Uterus (tissue), 4 donors: ENCODE data around the gene ARHGEF37. TPM values are rescaled to one million over a fixed set of nuclear protein-coding genes. Genes with fewer than 3 reads are reported as not detected.

Experiments used
- DNase-seq, 2 donors: peaks; one replicate each; pipeline ENCODE4 v3.0.0-alpha.2; 2019 to 2020
- H3K27ac ChIP-seq, 2 donors: fragments of 200-600 bp; sonication (generic); 1 replicate in 1 of 2; 2 replicates in 1 of 2; pipeline ENCODE4 v1.5.1; 2016 to 2018
- H3K27me3 ChIP-seq, 2 donors: fragments of 200-600 bp; sonication (generic); one replicate each; pipeline ENCODE4 v1.5.1; 2018 to 2019; ENCODE audit warnings: control low read depth in 1 of 2
- H3K36me3 ChIP-seq, 2 donors: fragments of 200-600 bp; sonication (generic); one replicate each; pipeline ENCODE4 v1.5.1; 2019; ENCODE audit warnings: control low read depth in 1 of 2
- H3K4me1 ChIP-seq, 2 donors: fragments of 200-600 bp; sonication (generic); one replicate each; pipeline ENCODE4 v1.5.1; 2018 to 2019; ENCODE audit warnings: control low read depth in 1 of 2
- H3K4me3 ChIP-seq, 2 donors: fragments of 200-600 bp; sonication (generic); 1 replicate in 1 of 2; 2 replicates in 1 of 2; pipeline ENCODE4 v1.5.1; 2018 to 2019; ENCODE audit warnings: mild to moderate bottlenecking in 1 of 2
- H3K9me3 ChIP-seq, 2 donors: fragments of 200-600 bp; sonication (generic); one replicate each; pipeline ENCODE4 v1.5.1; 2019; ENCODE audit warnings: control low read depth in 1 of 2
- CTCF ChIP-seq, 4 experiments: fragments of 200-600 bp in 2 of 4; fragments of 450-650 bp in 2 of 4; sonication (generic) in 2 of 4; IDR thresholded peaks; one replicate each; pipeline ENCODE4 v1.5.1; 2016 to 2019; ENCODE audit warnings: antibody characterized with exemption in 4 of 4, mild to moderate bottlenecking in 2 of 4, moderate library complexity in 1 of 4
- POLR2A ChIP-seq, 2 donors: fragments of 450-650 bp; IDR thresholded peaks; one replicate each; pipeline ENCODE4 v1.6.1; 2016; ENCODE audit warnings: antibody characterized with exemption in 2 of 2, mild to moderate bottlenecking in 1 of 2, moderate library complexity in 1 of 2
- intact Hi-C: fragments of 100-400 bp; cut with DNase I; formaldehyde crosslinking; loops from one replicate; pipeline ENCODE4 v1.15.1; 2023; ENCODE audit warnings: low total_unique reads
- total RNA-seq, 4 donors: library from RNA; depleted of rRNA in 3 of 4; stranded (reverse); fragments of >200 nt in 3 of 4; gene quantifications; one replicate each; pipeline versions ENCODE4 v1.1.0 to v1.2.4, GENCODE V29; 2014 to 2023
- donor health status: DM: yes; HTN: yes; CAD: no.

The ARHGEF37 gene
- total RNA-seq, 4 donors from 2014 or later, result 4.6 to 10.4 (median 7.9) TPM

DNA sequence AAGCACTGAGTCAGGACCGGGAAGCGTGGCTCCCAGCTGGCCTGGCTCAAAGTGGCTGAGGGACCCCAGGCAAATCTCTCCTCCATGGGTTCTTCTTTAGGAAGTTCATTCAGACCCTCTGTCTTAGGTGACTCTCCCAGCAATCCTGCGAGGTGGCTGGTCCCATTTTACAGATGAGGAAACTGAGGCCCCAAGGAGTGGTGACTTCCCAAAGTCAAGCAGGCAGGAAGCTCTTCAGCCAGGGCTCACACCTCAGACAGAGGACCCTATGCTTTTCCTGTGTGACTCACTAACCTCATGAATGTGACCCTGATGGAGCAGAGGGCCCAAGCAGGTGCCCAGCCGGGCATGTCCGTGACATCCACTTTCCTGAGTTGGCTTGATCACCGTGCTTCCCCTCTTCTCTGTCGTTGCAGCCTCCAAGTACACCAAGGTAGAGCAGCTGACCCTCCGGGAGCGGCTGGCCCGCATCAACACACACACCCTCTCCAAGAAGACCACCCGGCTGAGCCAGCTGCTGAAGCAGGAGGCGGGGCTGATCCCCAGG, 36.5 kb downstream of the ARHGEF37 start:
- intact Hi-C loops, result no loop called here
- no peak overlapping the region for H3K27ac ChIP-seq
- no peak for DNase-seq
- no peak overlapping the region for H3K4me3 ChIP-seq
- H3K9me3 ChIP-seq, result no peaks in the 10 kb centered on the region
- no peak for TF ChIP-seq CTCF (IDR thresholded peaks at IDR 0.05)
- TF ChIP-seq POLR2A (IDR thresholded peaks at IDR 0.05), result no peak
- no peaks in the 10 kb centered on the region for H3K27me3 ChIP-seq
- H3K4me1 ChIP-seq, result no peaks in the 10 kb centered on the region
- H3K36me3 ChIP-seq, result no peaks in the 10 kb centered on the region

DNA sequence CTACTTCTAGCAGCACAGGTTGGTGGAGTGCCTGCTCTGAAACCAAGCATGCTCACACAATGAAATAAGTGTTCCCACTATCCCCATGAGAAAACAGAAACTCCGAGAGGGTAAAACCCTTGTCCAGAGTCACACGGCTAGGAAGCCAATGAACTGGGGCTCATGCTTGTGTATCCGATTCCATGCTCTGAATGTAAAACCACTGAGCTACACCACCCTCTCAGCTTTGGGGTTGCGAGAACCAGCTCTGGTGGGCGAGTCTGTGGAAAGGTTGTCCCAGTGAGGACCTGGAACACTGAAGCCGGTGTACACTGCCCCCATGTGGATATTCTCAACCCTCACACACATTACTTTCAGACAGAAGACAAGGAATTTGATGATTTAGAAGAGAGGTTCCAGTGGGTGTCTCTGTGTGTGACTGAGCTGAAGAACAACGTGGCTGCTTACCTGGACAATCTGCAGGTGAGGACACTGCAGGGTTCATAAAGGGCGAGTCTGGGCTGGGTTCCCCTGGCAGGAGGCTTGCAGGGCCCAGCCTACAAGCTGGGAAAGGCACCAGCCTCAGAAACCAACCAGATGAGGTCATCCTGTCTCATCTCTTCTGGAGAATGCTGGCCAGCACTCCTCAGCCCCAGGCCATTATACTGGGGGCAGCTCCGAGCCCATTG, 37.4 kb downstream of the ARHGEF37 start:
- Histone ChIP-seq H3K9me3 (no peaks in the 10 kb centered on the region), H3K27ac (no peak overlapping the region), H3K4me3 (no peak overlapping the region), H3K4me1 (no peaks in the 10 kb centered on the region), H3K27me3 (no peaks in the 10 kb centered on the region), H3K36me3 (no peaks in the 10 kb centered on the region)
- peak in 1 of 2 donors; percentile 33 for DNase-seq
- intact Hi-C loops, result no loop called here
- TF ChIP-seq POLR2A (IDR thresholded peaks at IDR 0.05) (no peak), CTCF (IDR thresholded peaks at IDR 0.05) (peak; percentile 42 to 62 (median 46))

DNA sequence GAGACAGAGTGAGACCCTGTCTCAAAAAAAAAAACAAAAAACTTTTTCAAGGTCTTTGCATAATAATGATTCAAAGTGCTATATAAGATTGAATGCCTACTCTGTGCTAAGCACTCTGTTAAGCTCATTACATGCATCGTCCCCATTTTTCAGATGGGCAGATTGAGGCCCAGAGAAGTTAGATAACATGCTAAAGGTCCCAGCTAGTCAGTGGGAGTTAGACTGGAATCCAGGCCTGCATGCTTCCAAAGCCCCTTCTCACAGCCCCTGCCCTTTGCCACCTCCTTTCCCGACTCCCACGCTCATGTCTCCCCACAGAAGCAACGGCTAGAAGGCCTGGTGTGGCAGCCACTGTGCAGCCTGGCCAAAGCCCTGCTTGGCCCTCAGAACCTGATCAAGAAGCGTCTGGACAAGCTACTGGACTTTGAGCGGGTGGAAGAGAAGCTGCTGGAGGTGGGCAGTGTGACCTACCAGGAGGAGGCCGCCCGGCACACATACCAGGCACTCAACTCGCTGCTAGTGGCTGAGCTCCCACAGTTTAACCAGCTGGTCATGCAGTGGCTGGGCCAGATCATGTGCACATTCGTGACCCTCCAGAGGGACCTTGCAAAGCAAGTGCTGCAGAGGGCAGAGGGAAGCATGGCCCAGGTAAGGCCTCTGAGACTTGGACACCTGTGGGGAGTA, 40.3 kb downstream of the ARHGEF37 start:
- TF ChIP-seq CTCF (IDR thresholded peaks at IDR 0.05) (no peak), POLR2A (IDR thresholded peaks at IDR 0.05) (no peak)
- intact Hi-C loops, result no loop called here
- Histone ChIP-seq H3K9me3 (no peaks in the 10 kb centered on the region), H3K27me3 (no peaks in the 10 kb centered on the region), H3K4me1 (no peaks in the 10 kb centered on the region), H3K36me3 (no peaks in the 10 kb centered on the region), H3K27ac (no peak overlapping the region), H3K4me3 (no peak overlapping the region)
- no peak for DNase-seq

DNA sequence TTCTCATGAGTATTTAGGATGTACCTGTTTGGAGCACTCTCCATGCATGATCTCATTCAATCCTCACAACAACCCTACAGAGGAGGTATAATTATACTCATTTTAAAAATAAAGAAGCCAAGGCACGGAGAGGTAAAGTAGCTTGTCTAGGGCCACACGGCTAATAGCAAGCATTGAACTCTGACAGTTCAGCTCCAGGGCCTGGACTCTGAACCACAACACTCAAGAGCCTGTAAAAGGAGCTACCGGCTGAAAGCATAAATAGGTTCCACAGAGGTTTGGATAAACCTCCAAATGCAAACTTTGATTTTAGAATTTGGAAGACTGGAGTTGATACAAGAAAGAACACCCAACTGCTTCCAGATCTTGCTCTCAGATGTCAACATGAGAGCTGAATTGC, 41.2 kb downstream of the ARHGEF37 start:
- intact Hi-C loops, result no loop called here
- no peak for DNase-seq
- Histone ChIP-seq H3K36me3 (no peaks in the 10 kb centered on the region), H3K9me3 (no peaks in the 10 kb centered on the region), H3K27ac (no peak overlapping the region), H3K27me3 (no peaks in the 10 kb centered on the region), H3K4me1 (no peaks in the 10 kb centered on the region), H3K4me3 (no peak overlapping the region)
- TF ChIP-seq POLR2A (IDR thresholded peaks at IDR 0.05) (no peak), CTCF (IDR thresholded peaks at IDR 0.05) (no peak)

DNA sequence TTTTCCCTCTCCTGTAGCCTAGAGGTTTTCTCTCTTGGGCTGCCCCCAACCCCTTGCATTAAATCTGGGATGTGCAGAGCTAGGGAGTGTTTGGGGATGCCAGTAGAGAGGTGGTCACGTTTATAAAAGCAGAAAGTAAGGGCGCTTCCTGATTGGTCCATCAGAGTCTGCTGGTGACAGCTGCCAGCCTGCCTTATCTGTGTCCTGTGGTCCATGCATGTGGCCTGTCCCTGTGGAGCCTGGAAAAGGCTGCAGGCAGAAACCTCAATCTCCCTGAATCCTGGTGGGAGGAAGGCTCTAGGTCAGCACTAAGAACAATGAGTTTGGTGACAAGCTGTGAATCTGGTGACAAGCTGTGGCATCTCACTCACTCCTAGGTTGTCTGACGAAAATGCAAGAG, 42.2 kb downstream of the ARHGEF37 start:
- Histone ChIP-seq H3K27ac (no peak overlapping the region), H3K36me3 (no peaks in the 10 kb centered on the region), H3K27me3 (no peaks in the 10 kb centered on the region), H3K9me3 (no peaks in the 10 kb centered on the region), H3K4me3 (no peak overlapping the region), H3K4me1 (no peaks in the 10 kb centered on the region)
- TF ChIP-seq POLR2A (IDR thresholded peaks at IDR 0.05) (no peak), CTCF (IDR thresholded peaks at IDR 0.05) (no peak)
- no peak for DNase-seq
- intact Hi-C loops, result no loop called here
